Renal cortical epithelial cell (primary cell): ENCODE results near the gene CDRT4. TPM values are rescaled to one million over a fixed set of nuclear protein-coding genes. Genes with fewer than 3 reads are reported as not detected.
A peak's percentile ranks its signal among the peaks of the same experiment; 100 is the strongest.
"Not testable (repeated sequence)": the region's sequence is repeated elsewhere in the genome, so short reads cannot be mapped to it uniquely, and the experiment has no call there.

Source experiments
- DNase-seq: peaks from one replicate; pipeline ENCODE4 v3.0.0-alpha.2; 2011; ENCODE audit warnings: low read depth
- total RNA-seq: library from RNA; depleted of rRNA; stranded (reverse); fragments of >200 nt; gene quantifications from 2 replicates; pipeline ENCODE4 v1.2.3, GENCODE V29; 2014

Gene CDRT4
- total RNA-seq, 1 donor from 2014 or later, result 1.2 TPM

GRCh38 chr17:15456972-15457722, 10.3 kb downstream of the CDRT4 start:
- DNase-seq, result peak; percentile 39

- no peak for DNase-seq
These were observed 10.9 kb downstream of the CDRT4 start for GRCh38 chr17:15456496-15456895.

- DNase-seq, result no peak
These were observed 13.1 kb downstream of the CDRT4 start for GRCh38 chr17:15454346-15454745.

- no peak for DNase-seq
These were observed 13.6 kb downstream of the CDRT4 start for GRCh38 chr17:15453782-15454181.

GRCh38 chr17:15453246-15453645, 14.2 kb downstream of the CDRT4 start:
- DNase-seq, result no peak

- no peak for DNase-seq
These were observed 14.7 kb downstream of the CDRT4 start for GRCh38 chr17:15452746-15453145.

- DNase-seq, result no peak
These were observed 15.7 kb downstream of the CDRT4 start for GRCh38 chr17:15451680-15452079.

GRCh38 chr17:15448580-15448956, 18.9 kb downstream of the CDRT4 start:
- DNase-seq, result no peak

GRCh38 chr17:15447928-15448579, 19.4 kb downstream of the CDRT4 start:
- DNase-seq, result no peak

- DNase-seq, result no peak
These were observed 21.4 kb downstream of the CDRT4 start for GRCh38 chr17:15446036-15446435.

GRCh38 chr17:15444805-15445204, 22.6 kb downstream of the CDRT4 start:
- DNase-seq, result no peak

- no peak for DNase-seq
These were observed 24.9 kb downstream of the CDRT4 start for GRCh38 chr17:15442311-15443180.

GRCh38 chr17:15441315-15441714, 26.1 kb downstream of the CDRT4 start:
- no peak for DNase-seq

- no peak for DNase-seq
These were observed 27.1 kb downstream of the CDRT4 start for GRCh38 chr17:15440347-15440746.

- not testable (repeated sequence) for DNase-seq
These were observed 28.0 kb downstream of the CDRT4 start for GRCh38 chr17:15439205-15439985.

GRCh38 chr17:15438491-15439105, 28.8 kb downstream of the CDRT4 start:
- no peak for DNase-seq

- DNase-seq, result no peak
These were observed 30.2 kb downstream of the CDRT4 start for GRCh38 chr17:15437303-15437635.

GRCh38 chr17:15436473-15437302, 30.7 kb downstream of the CDRT4 start:
- DNase-seq, result peak; percentile 11

- DNase-seq, result no peak
These were observed 32.5 kb downstream of the CDRT4 start for GRCh38 chr17:15434956-15435355.

GRCh38 chr17:15432807-15433611, 34.4 kb downstream of the CDRT4 start:
- DNase-seq, result no peak
